ENCODE measurements around the gene PSORS1C1.

Gene PSORS1C1

DNA sequence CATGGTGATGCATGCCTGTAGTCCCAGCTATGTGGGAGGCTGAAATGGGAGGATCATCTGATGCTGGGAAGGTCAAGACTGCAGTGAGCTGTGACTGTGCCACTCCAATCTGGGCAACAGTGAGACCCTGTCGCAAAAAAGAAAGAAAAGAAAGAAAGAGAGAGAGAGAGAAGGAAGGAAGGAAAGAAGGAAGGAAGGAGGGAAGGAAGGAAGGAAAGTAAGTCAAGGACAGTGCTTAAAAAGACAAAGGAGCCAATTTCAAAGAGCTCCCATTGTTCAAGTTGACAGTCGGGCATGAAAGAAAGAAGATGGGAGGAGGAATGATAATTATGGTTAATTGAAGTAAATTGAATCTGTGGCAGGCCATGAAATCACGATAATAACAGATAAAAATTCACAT, 18.4 kb upstream of the PSORS1C1 start:
- H3K4me3 ChIP-seq (replicated peaks; ENCODE audit: low read depth, low read length): no peak overlapping the region
- no peak for TF ChIP-seq CTCF (IDR thresholded peaks at IDR 0.05; ENCODE audit: low read length, missing control alignments)
- DNase-seq (ENCODE audit: low read depth): no peak

GRCh38 chr6:31096656-31097055, 17.9 kb upstream of the PSORS1C1 start:
- DNase-seq (ENCODE audit: low read depth): no peak
- H3K4me3 ChIP-seq (replicated peaks; ENCODE audit: low read depth, low read length): no peak overlapping the region
- TF ChIP-seq CTCF (IDR thresholded peaks at IDR 0.05; ENCODE audit: low read length, missing control alignments): no peak

DNA sequence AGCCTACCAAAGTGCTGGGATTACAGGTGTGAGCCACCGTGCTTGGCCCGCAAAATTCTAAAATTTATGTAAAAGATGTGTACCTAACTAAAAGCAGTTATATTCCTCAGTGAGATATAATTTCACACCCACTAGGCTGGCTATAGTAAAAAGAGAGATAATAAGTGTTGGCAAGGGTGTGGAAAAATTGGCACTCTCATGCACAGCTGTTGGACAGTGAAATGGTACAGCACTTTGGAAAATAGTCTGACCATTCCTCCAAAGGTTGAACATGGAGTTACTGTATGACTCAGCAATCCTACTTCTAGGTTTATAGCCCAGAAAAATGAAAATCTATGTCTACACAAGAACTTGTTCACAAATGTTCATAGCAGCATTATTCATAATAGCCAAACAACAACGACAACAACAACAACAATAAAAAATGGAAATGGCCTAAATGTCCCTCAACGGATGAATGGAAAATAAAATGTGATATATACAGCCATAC, 16.1 kb upstream of the PSORS1C1 start:
- H3K4me3 ChIP-seq (replicated peaks; ENCODE audit: low read depth, low read length): no peak overlapping the region
- DNase-seq (ENCODE audit: low read depth): no peak
- TF ChIP-seq CTCF (IDR thresholded peaks at IDR 0.05; ENCODE audit: low read length, missing control alignments): no peak

DNA sequence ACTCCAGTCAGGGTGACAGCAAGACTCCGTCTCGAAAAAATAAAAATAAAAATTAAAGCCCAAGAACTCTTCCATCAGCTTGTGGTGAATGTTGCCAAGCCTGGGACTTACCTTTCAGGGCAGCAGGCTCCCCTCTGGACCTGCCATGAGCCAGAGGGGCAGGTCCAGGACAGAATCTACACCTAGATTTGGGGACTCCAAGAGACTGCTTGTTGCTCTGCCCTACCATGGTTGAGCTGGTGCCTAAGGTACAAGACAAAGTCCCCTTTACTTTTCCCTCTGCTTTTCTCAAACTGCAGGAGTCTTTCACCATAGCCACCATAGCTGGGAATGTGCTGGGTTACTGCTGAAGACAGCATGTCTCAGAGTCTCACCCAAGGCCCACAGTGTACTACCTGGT, 11.5 kb upstream of the PSORS1C1 start:
- no peak for DNase-seq (ENCODE audit: low read depth)
- no peak for TF ChIP-seq CTCF (IDR thresholded peaks at IDR 0.05; ENCODE audit: low read length, missing control alignments)
- H3K4me3 ChIP-seq (replicated peaks; ENCODE audit: low read depth, low read length): no peak overlapping the region

- no peak for TF ChIP-seq CTCF (IDR thresholded peaks at IDR 0.05; ENCODE audit: low read length, missing control alignments)
- no peak for DNase-seq (ENCODE audit: low read depth)
- no peak overlapping the region for H3K4me3 ChIP-seq (replicated peaks; ENCODE audit: low read depth, low read length)
Observed at GRCh38 chr6:31107052-31107451, 7.5 kb upstream of the PSORS1C1 start.

GRCh38 chr6:31110825-31111582, 3.6 kb upstream of the PSORS1C1 start:
- H3K4me3 ChIP-seq (replicated peaks; ENCODE audit: low read depth, low read length): no peak overlapping the region
- DNase-seq (ENCODE audit: low read depth): no peak
- TF ChIP-seq CTCF (IDR thresholded peaks at IDR 0.05; ENCODE audit: low read length, missing control alignments): no peak

DNA sequence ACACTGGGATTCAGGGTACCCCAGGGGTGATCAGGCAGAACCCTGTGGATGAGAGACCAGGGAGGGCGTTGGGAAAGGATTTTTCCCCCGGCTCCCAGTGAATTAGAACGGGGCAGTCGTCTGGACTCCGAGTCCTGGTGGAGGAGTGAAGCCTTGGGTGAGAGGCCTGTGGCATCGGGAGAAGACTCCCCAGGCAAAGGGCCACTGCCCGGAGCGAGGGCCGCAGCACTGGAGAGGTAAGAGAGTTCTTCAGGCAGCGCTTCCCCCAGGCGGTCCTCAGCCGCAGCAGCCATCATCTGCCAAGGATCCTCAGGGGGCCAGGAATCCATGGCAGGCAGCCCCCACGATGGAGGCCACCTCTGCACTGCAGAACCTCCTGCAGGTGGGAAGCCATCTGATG, 2.9 kb upstream of the PSORS1C1 start:
- H3K4me3 ChIP-seq (replicated peaks; ENCODE audit: low read depth, low read length): no peak overlapping the region
- DNase-seq (ENCODE audit: low read depth): no peak
- TF ChIP-seq CTCF (IDR thresholded peaks at IDR 0.05; ENCODE audit: low read length, missing control alignments): no peak
